ENCODE data around the gene BRD1. TPM values are rescaled to one million over a fixed set of nuclear protein-coding genes. Genes with fewer than 3 reads are reported as not detected.

Gene BRD1
- total and polyA plus RNA-seq, 2 experiments from 2014 or later = 12.3 to 33.8 TPM

- H4K20me1 ChIP-seq (replicated peaks; ENCODE audit: insufficient read depth) = peaks cover 66% of the 10 kb centered on the region
- H3K9me3 Mint-ChIP-seq = peaks cover 38% of the 10 kb centered on the region
- H3K4me3 Mint-ChIP-seq = no peak overlapping the region
Measured at GRCh38 chr22:49866134-49866533, 38.5 kb upstream of the BRD1 start.

GRCh38 chr22:49865156-49865555 lies 37.5 kb upstream of the BRD1 start:
- Mint-ChIP-seq H3K36me3 (ENCODE audit: low read depth) (peaks cover 53% of the 10 kb centered on the region), H3K4me1 (peaks cover 3% of the 10 kb centered on the region; the same call in 2 of the 3 replicates)
- no peak for ATAC-seq
- no peak for TF ChIP-seq CREB1 (CRISPR knock-in tag; IDR thresholded peaks at IDR 0.05; ENCODE audit: low read depth)
- TF ChIP-seq ZNF462 (CRISPR knock-in tag; IDR thresholded peaks at IDR 0.05) = no peak

More at GRCh38 chr22:49866134-49866533, 38.5 kb upstream of the BRD1 start:
- H2AFZ ChIP-seq = no peak overlapping the region
- DNase-seq (ENCODE audit: low spot score) = no peak
- TF ChIP-seq EZH2 (IDR thresholded peaks at IDR 0.05; ENCODE audit: low read depth, unreplicated experiment) = no peak
- TF ChIP-seq CTCF (conservative IDR thresholded peaks at IDR 0.05; ENCODE audit: low read depth in 2 of 2) = no peak
- no peak for TF ChIP-seq ETS1 (IDR thresholded peaks at IDR 0.05)
- peaks cover 59% of the 10 kb centered on the region for H3K36me3 Mint-ChIP-seq (ENCODE audit: low read depth)
- no peak overlapping the region for H3K4me2 ChIP-seq
- peaks cover 3% of the 10 kb centered on the region; the same call in 2 of the 3 replicates for H3K4me1 Mint-ChIP-seq
- no peak overlapping the region for H3K27ac Mint-ChIP-seq
- H3K9me2 ChIP-seq (ENCODE audit: insufficient read depth) = peaks cover 4% of the 10 kb centered on the region; the same call in 1 of the 2 replicates
- peaks cover 7% of the 10 kb centered on the region; the same call in 1 of the 2 replicates for H3K4me1 ChIP-seq (ENCODE audit: insufficient read depth)
- ATAC-seq = no peak
- H3K36me3 ChIP-seq (ENCODE audit: insufficient read depth) = no peaks in the 10 kb centered on the region
- no peaks in the 10 kb centered on the region; the same call in 1 of the 2 replicates for H3F3A ChIP-seq (replicated peaks; ENCODE audit: low read depth)
- no peak overlapping the region for H3K27ac ChIP-seq (ENCODE audit: low read depth)
- H3K27me3 ChIP-seq (ENCODE audit: insufficient read depth) = no peaks in the 10 kb centered on the region
- H3K4me3 ChIP-seq = no peak overlapping the region
- peaks cover 98% of the 10 kb centered on the region for H3K79me2 ChIP-seq (replicated peaks; ENCODE audit: insufficient read depth)
- H3K27me3 Mint-ChIP-seq (ENCODE audit: insufficient read depth, low read depth, poor library complexity) = peaks cover 2% of the 10 kb centered on the region

More at GRCh38 chr22:49865156-49865555, 37.5 kb upstream of the BRD1 start:
- H3K4me1 ChIP-seq (ENCODE audit: insufficient read depth) = peaks cover 7% of the 10 kb centered on the region; the same call in 1 of the 2 replicates
- peaks cover 98% of the 10 kb centered on the region for H3K79me2 ChIP-seq (replicated peaks; ENCODE audit: insufficient read depth)
- no peak overlapping the region for H3K27ac Mint-ChIP-seq
- H3K27me3 Mint-ChIP-seq (ENCODE audit: insufficient read depth, low read depth, poor library complexity) = peaks cover 2% of the 10 kb centered on the region
- H3K4me2 ChIP-seq = no peak overlapping the region
- no peak overlapping the region for H2AFZ ChIP-seq
- H3K9me3 Mint-ChIP-seq = peaks cover 33% of the 10 kb centered on the region
- no peaks in the 10 kb centered on the region for H3K36me3 ChIP-seq (ENCODE audit: insufficient read depth)
- no peaks in the 10 kb centered on the region; the same call in 1 of the 2 replicates for H3F3A ChIP-seq (replicated peaks; ENCODE audit: low read depth)
- H3K4me3 ChIP-seq = no peak overlapping the region
- H3K4me3 Mint-ChIP-seq = no peak overlapping the region
- H3K27ac ChIP-seq (ENCODE audit: low read depth) = no peak overlapping the region
- DNase-seq (ENCODE audit: low spot score) = no peak
- peaks cover 4% of the 10 kb centered on the region; the same call in 1 of the 2 replicates for H3K9me2 ChIP-seq (ENCODE audit: insufficient read depth)
- peaks cover 60% of the 10 kb centered on the region for H4K20me1 ChIP-seq (replicated peaks; ENCODE audit: insufficient read depth)
- H3K27me3 ChIP-seq (ENCODE audit: insufficient read depth) = no peaks in the 10 kb centered on the region

Data from GM23338 (cell line).